Breast epithelium (tissue), 4 donors: Measurements from ENCODE around the gene LRRN2. TPM values are rescaled to one million over a fixed set of nuclear protein-coding genes. Genes with fewer than 3 reads are reported as not detected.

Experiments
- DNase-seq, 2 donors: peaks; one replicate each; pipeline ENCODE4 v3.0.0-alpha.2; 2019; ENCODE audit warnings: low spot score in 2 of 2
- H3K27ac ChIP-seq, 2 donors: fragments of 200-600 bp; sonication (generic) in 1 of 2; one replicate each; pipeline ENCODE4 v1.5.1; 2016 to 2019; ENCODE audit warnings: mild to moderate bottlenecking in 1 of 2
- H3K27me3 ChIP-seq, 2 donors: fragments of 200-600 bp; sonication (generic) in 1 of 2; one replicate each; pipeline versions ENCODE4 v1.5.1 to v1.6.0; 2017 to 2019; ENCODE audit warnings: control low read depth in 1 of 2, mild to moderate bottlenecking in 1 of 2
- H3K36me3 ChIP-seq: fragments of 200-600 bp; one replicate; pipeline ENCODE4 v1.5.1; 2019
- H3K4me1 ChIP-seq, 2 donors: fragments of 200-600 bp; sonication (generic); one replicate each; pipeline ENCODE4 v1.5.1; 2016 to 2019; ENCODE audit warnings: control low read depth in 1 of 2
- H3K4me3 ChIP-seq, 3 donors: fragments of 200-600 bp; sonication (generic); 1 replicate in 2 of 3; 2 replicates in 1 of 3; pipeline ENCODE4 v1.5.1; 2016 to 2019; ENCODE audit warnings: mild to moderate bottlenecking in 3 of 3, moderate library complexity in 2 of 3
- H3K9me3 ChIP-seq, 2 donors: fragments of 200-600 bp; sonication (generic) in 1 of 2; one replicate each; pipeline ENCODE4 v1.5.1; 2016 to 2019; ENCODE audit warnings: control low read depth in 1 of 2
- POLR2A ChIP-seq: fragments of 450-650 bp; IDR thresholded peaks from one replicate; pipeline ENCODE4 v1.6.1; 2016; ENCODE audit warnings: antibody characterized with exemption, mild to moderate bottlenecking, moderate library complexity
- POLR2AphosphoS5 ChIP-seq, 3 donors: sonication (generic); formaldehyde crosslinking; IDR thresholded peaks; one replicate each; pipeline ENCODE4 v1.6.1; 2017; ENCODE audit warnings: antibody characterized with exemption in 3 of 3
- intact Hi-C: fragments of 100-400 bp; cut with DNase I; formaldehyde crosslinking; loops from one replicate; pipeline ENCODE4 v1.15.1; 2023; ENCODE audit warnings: low total_unique reads
- total RNA-seq, 3 donors: library from RNA; depleted of rRNA; stranded (reverse); fragments of >200 nt; gene quantifications; one replicate each; pipeline ENCODE4 v1.1.0, GENCODE V29; 2016
- TF ChIP-seq, protein P1 (sequence below), 3 donors: fragments of 450-650 bp; IDR thresholded peaks; one replicate each; pipeline ENCODE4 v1.5.1; 2016 to 2017; ENCODE audit warnings: antibody characterized with exemption in 3 of 3, mild to moderate bottlenecking in 3 of 3, moderate library complexity in 3 of 3

LRRN2 gene
- total RNA-seq, 3 donors from 2014 or later, result 0.32 to 2.5 (median 2.0) TPM

DNA sequence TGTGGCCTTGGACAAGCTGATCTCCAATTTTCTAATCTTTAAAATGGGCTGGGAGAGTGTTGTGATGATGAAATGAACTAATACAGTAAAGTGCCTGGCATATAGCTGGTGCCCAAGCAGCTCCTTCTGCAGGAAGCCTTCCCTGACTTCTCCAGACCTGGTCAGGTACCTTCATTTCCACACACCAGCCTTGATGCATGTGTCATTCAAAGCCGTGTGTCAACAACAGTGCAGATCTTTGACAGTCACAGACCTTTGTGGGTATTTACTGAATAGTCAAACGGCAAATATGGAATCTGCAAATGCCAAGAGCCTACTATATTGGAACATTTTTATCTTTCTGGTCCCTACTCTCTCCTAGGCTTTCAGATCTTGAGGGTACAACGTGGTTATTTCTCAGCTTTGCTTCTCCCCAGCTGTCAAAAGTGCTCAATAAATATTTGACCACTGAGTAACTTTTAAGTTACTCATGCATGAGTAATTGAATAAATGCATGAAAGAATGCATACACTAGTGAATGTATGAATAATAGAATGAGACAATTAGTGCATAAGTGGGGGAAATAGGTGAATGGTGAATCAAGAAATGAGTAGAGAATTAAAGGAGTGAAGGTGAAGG lies 94.0 kb downstream of the LRRN2 start:
- Histone ChIP-seq H3K4me1 (no peaks in the 10 kb centered on the region), H3K27me3 (no peaks in the 10 kb centered on the region), H3K27ac (no peak overlapping the region), H3K4me3 (no peak overlapping the region), H3K9me3 (no peaks in the 10 kb centered on the region), H3K36me3 (no peaks in the 10 kb centered on the region)
- no peak for DNase-seq
- TF ChIP-seq POLR2AphosphoS5 (IDR thresholded peaks at IDR 0.05) (no peak), POLR2A (no peak)
- TF ChIP-seq, protein P1, sequence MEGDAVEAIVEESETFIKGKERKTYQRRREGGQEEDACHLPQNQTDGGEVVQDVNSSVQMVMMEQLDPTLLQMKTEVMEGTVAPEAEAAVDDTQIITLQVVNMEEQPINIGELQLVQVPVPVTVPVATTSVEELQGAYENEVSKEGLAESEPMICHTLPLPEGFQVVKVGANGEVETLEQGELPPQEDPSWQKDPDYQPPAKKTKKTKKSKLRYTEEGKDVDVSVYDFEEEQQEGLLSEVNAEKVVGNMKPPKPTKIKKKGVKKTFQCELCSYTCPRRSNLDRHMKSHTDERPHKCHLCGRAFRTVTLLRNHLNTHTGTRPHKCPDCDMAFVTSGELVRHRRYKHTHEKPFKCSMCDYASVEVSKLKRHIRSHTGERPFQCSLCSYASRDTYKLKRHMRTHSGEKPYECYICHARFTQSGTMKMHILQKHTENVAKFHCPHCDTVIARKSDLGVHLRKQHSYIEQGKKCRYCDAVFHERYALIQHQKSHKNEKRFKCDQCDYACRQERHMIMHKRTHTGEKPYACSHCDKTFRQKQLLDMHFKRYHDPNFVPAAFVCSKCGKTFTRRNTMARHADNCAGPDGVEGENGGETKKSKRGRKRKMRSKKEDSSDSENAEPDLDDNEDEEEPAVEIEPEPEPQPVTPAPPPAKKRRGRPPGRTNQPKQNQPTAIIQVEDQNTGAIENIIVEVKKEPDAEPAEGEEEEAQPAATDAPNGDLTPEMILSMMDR (IDR thresholded peaks at IDR 0.05), result no peak
- intact Hi-C loops, result no loop called here

DNA sequence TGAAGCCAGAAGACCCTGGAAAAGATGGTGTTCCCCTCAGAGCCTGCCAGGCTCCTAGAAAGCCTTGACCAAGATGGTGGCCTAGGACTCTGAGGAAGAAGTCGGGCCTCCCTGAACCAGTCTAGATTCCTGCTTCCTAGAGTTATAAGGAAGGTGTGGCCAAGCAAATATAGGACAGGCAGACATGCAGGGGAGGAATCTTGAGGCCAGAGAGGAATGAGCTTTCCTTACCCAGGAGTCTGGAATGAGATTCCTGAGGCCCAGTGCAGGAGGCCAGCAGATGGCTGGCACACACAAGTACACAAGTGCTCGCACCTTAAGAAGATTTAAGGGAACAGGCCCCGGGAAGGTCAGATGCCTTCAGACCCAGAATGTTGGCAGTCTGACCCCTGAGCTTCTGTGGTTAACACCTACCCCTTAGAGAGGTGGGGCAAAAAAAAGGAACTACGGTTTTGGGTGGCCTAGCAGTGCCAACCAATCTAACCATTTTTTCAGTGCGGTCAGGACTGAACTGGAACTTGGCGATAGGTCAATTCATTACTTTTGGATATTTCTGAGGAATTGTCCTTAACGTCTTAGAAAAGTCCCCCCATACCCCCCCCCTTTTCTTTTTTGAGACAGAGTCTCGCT lies 96.0 kb downstream of the LRRN2 start:
- intact Hi-C loops, result no loop called here
- no peak for DNase-seq
- Histone ChIP-seq H3K27me3 (no peaks in the 10 kb centered on the region), H3K4me3 (no peak overlapping the region), H3K36me3 (no peaks in the 10 kb centered on the region), H3K9me3 (no peaks in the 10 kb centered on the region), H3K27ac (no peak overlapping the region), H3K4me1 (peaks cover 0 to 3% of the 10 kb centered on the region in 2 donors)
- TF ChIP-seq, protein P1 (IDR thresholded peaks at IDR 0.05), result no peak
- TF ChIP-seq POLR2A (no peak), POLR2AphosphoS5 (IDR thresholded peaks at IDR 0.05) (no peak)

DNA sequence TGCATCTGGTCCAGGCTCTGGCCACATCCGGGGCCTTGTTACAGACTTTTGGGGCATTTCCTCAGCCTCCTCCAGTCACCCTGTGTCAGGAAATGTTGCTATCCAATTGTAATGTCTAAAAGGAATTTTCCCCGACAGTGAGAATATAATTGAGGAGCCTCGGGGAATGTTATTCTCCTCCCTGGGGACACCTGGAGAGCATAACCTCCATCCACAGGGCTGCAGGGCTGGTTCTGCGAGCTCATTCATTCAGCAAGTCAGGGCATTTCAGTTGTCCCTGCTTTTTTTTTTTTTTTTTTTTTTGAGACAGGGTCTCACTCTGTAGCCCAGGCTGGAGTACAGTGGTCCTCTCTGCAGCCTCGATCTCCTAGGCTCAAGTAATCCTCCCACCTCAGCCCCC lies 96.7 kb downstream of the LRRN2 start:
- H3K27me3 ChIP-seq, result no peaks in the 10 kb centered on the region
- H3K4me1 ChIP-seq, result peaks cover 0 to 7% of the 10 kb centered on the region in 2 donors
- no peak overlapping the region for H3K27ac ChIP-seq
- H3K4me3 ChIP-seq, result no peak overlapping the region
- H3K36me3 ChIP-seq, result no peaks in the 10 kb centered on the region
- no peaks in the 10 kb centered on the region for H3K9me3 ChIP-seq
- DNase-seq, result no peak
- TF ChIP-seq POLR2A (no peak), POLR2AphosphoS5 (IDR thresholded peaks at IDR 0.05) (no peak)
- TF ChIP-seq, protein P1 (IDR thresholded peaks at IDR 0.05), result no peak
- intact Hi-C loops, result no loop called here

DNA sequence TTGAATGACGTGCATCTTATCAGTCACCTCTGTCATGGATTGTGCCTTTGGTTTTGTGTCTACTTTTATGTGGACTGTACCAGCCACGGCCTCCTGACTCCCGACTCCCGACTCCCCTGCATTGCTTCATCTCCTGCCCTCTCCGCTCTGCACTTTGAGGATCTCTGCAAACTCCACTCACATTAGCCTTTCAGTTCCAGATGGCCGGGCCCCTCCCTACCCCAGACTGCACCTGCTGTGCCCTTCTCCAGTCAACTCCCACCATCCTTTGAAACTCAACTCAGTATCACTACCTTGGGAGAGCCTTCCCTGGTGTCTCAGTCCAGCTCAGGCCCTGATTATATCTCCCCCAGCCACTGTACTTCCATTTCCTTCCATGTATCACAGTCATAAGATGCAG lies 97.9 kb downstream of the LRRN2 start:
- no peaks in the 10 kb centered on the region for H3K9me3 ChIP-seq
- TF ChIP-seq POLR2AphosphoS5 (IDR thresholded peaks at IDR 0.05), result no peak
- no peak for TF ChIP-seq POLR2A
- TF ChIP-seq, protein P1 (IDR thresholded peaks at IDR 0.05), result no peak
- no peak overlapping the region for H3K4me3 ChIP-seq
- H3K4me1 ChIP-seq, result peaks cover 0 to 7% of the 10 kb centered on the region in 2 donors
- H3K27me3 ChIP-seq, result no peaks in the 10 kb centered on the region
- no peak overlapping the region for H3K27ac ChIP-seq
- H3K36me3 ChIP-seq, result no peaks in the 10 kb centered on the region
- no peak for DNase-seq
- intact Hi-C loops, result no loop called here

DNA sequence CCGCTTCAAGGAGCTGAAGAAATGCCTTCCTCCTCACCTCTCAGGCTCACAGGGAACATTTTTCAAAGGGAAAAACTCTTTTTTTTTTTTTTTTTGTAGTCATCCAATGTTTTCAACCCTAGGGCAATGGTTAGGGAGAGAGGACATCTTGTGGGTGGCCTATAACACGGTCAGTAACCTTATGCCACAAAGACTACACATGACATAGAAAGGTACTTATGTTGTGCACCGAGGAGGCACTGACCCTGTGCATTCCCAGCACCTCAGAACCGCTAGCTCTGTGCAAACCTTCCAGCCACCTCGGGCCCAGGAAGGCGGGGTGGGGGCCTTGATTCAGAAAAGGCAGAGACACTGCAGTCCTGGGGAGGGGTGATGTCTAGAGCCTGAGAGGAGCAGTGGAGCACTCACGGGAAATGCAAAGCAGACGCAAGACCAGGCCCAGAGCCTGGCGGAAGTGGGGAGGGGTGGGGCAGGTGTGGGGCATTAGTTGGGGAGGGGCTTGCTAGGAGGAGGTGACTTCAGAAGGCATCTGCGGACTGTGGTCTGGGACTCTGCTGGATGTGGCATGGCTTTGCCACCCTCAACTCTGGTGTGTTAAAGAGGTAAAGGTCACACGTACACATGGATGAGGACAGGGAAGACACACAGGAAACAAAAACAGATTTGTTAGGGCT lies 100.7 kb downstream of the LRRN2 start:
- TF ChIP-seq, protein P1 (IDR thresholded peaks at IDR 0.05), result no peak
- TF ChIP-seq POLR2A (no peak), POLR2AphosphoS5 (IDR thresholded peaks at IDR 0.05) (no peak)
- Histone ChIP-seq H3K4me3 (no peak overlapping the region), H3K9me3 (no peaks in the 10 kb centered on the region), H3K27me3 (no peaks in the 10 kb centered on the region), H3K4me1 (peaks cover 0 to 7% of the 10 kb centered on the region in 2 donors), H3K27ac (peak overlapping the region in 1 of 2 donors; percentile 66), H3K36me3 (no peaks in the 10 kb centered on the region)
- intact Hi-C loops, result no loop called here
- DNase-seq, result no peak
